Measurements from ENCODE around the gene CPT2. TPM values are rescaled to one million over a fixed set of nuclear protein-coding genes. Genes with fewer than 3 reads are reported as not detected.

Gene CPT2
- total RNA-seq, 6 experiments from 2014 or later = 12.0 to 14.4 (median 12.7) TPM

GRCh38 chr1:53206735-53207379, 10.2 kb downstream of the CPT2 start:
- TF ChIP-seq, protein P1, sequence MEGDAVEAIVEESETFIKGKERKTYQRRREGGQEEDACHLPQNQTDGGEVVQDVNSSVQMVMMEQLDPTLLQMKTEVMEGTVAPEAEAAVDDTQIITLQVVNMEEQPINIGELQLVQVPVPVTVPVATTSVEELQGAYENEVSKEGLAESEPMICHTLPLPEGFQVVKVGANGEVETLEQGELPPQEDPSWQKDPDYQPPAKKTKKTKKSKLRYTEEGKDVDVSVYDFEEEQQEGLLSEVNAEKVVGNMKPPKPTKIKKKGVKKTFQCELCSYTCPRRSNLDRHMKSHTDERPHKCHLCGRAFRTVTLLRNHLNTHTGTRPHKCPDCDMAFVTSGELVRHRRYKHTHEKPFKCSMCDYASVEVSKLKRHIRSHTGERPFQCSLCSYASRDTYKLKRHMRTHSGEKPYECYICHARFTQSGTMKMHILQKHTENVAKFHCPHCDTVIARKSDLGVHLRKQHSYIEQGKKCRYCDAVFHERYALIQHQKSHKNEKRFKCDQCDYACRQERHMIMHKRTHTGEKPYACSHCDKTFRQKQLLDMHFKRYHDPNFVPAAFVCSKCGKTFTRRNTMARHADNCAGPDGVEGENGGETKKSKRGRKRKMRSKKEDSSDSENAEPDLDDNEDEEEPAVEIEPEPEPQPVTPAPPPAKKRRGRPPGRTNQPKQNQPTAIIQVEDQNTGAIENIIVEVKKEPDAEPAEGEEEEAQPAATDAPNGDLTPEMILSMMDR (IDR thresholded peaks at IDR 0.05) = no peak
- no peak overlapping the region for H3K4me3 Mint-ChIP-seq
- H3K9me3 Mint-ChIP-seq = peaks cover 12% of the 10 kb centered on the region
- H3K36me3 Mint-ChIP-seq (ENCODE audit: low read depth) = peaks cover 71% of the 10 kb centered on the region
- H3K27ac Mint-ChIP-seq = no peak overlapping the region
- no peaks in the 10 kb centered on the region for H3K27me3 Mint-ChIP-seq (ENCODE audit: insufficient read depth)
- H3K4me1 Mint-ChIP-seq (ENCODE audit: low read depth) = no peaks in the 10 kb centered on the region
- DNase-seq = no peak

GRCh38 chr1:53207726-53208125, 11.1 kb downstream of the CPT2 start:
- no peak overlapping the region for H3K4me3 Mint-ChIP-seq
- peaks cover 12% of the 10 kb centered on the region for H3K9me3 Mint-ChIP-seq
- no peak overlapping the region for H3K27ac Mint-ChIP-seq
- TF ChIP-seq, protein P1 (IDR thresholded peaks at IDR 0.05) = no peak
- H3K27me3 Mint-ChIP-seq (ENCODE audit: insufficient read depth) = no peaks in the 10 kb centered on the region
- no peaks in the 10 kb centered on the region for H3K4me1 Mint-ChIP-seq (ENCODE audit: low read depth)
- H3K36me3 Mint-ChIP-seq (ENCODE audit: low read depth) = peaks cover 72% of the 10 kb centered on the region
- no peak for DNase-seq

GRCh38 chr1:53210352-53210751, 13.7 kb downstream of the CPT2 start:
- Mint-ChIP-seq H3K9me3 (peaks cover 6% of the 10 kb centered on the region), H3K27me3 (ENCODE audit: insufficient read depth) (no peaks in the 10 kb centered on the region), H3K36me3 (ENCODE audit: low read depth) (peaks cover 50% of the 10 kb centered on the region), H3K4me1 (ENCODE audit: low read depth) (no peaks in the 10 kb centered on the region), H3K27ac (no peak overlapping the region), H3K4me3 (no peak overlapping the region)
- TF ChIP-seq, protein P1 (IDR thresholded peaks at IDR 0.05) = no peak
- no peak for DNase-seq

DNA sequence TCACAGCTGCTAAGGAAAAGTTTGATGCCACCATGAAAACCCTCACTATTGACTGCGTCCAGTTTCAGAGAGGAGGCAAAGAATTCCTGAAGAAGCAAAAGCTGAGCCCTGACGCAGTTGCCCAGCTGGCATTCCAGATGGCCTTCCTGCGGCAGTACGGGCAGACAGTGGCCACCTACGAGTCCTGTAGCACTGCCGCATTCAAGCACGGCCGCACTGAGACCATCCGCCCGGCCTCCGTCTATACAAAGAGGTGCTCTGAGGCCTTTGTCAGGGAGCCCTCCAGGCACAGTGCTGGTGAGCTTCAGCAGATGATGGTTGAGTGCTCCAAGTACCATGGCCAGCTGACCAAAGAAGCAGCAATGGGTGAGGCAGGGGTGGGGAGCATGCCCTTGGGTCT, 14.3 kb downstream of the CPT2 start:
- H3K36me3 Mint-ChIP-seq (ENCODE audit: low read depth) = peaks cover 47% of the 10 kb centered on the region
- peaks cover 1% of the 10 kb centered on the region; the same call in 1 of the 2 replicates for H3K27me3 Mint-ChIP-seq (ENCODE audit: insufficient read depth)
- TF ChIP-seq, protein P1 (IDR thresholded peaks at IDR 0.05) = no peak
- H3K27ac Mint-ChIP-seq = no peak overlapping the region
- DNase-seq = no peak
- no peaks in the 10 kb centered on the region for H3K4me1 Mint-ChIP-seq (ENCODE audit: low read depth)
- no peak overlapping the region for H3K4me3 Mint-ChIP-seq
- H3K9me3 Mint-ChIP-seq = peaks cover 6% of the 10 kb centered on the region; the same call in 1 of the 2 replicates

DNA sequence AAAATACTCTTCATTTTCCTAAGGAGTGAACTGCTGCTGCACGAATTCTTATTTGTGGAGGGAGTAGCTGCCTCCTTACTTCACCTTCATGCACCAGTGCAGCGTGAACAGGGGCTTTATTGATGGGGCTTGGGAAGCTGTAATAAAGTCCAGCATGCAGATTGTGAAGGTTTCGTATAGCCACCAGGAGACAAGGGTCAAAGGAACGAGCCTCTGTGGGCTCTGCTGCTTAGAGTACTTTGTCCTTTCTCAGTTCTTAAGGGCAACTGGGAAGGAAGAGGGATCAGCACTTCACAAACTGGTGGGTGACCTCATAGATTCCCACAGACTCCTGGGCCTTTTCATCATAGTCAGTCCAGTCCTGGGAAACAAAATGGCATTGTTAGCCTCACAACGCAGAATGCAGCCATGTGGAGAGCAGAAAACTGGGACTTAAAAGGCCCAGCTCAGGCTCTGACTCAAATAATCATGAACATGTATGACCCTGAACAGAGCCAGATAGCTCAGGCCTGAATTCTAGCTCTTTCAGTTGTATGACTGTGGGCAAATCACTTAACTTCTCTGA, 17.8 kb downstream of the CPT2 start:
- Mint-ChIP-seq H3K4me3 (no peak overlapping the region), H3K9me3 (no peaks in the 10 kb centered on the region), H3K36me3 (ENCODE audit: low read depth) (peaks cover 36% of the 10 kb centered on the region), H3K4me1 (ENCODE audit: low read depth) (peaks cover 13% of the 10 kb centered on the region), H3K27me3 (ENCODE audit: insufficient read depth) (peaks cover 1% of the 10 kb centered on the region; the same call in 1 of the 2 replicates), H3K27ac (no peak overlapping the region)
- TF ChIP-seq, protein P1 (IDR thresholded peaks at IDR 0.05) = no peak
- DNase-seq = no peak
